Breast epithelium (tissue), 3 donors: Measurements from ENCODE around the gene NMU.
"Not testable (repeated sequence)": the region's sequence is repeated elsewhere in the genome, so short reads cannot be mapped to it uniquely, and the experiment has no call there.

ENCODE experiments used
- CTCF ChIP-seq, 3 donors: fragments of 450-650 bp; IDR thresholded peaks; one replicate each; pipeline ENCODE4 v1.5.1; 2016 to 2017; ENCODE audit warnings: antibody characterized with exemption in 3 of 3, mild to moderate bottlenecking in 3 of 3, moderate library complexity in 3 of 3
- POLR2A ChIP-seq: fragments of 450-650 bp; IDR thresholded peaks from one replicate; pipeline ENCODE4 v1.6.1; 2016; ENCODE audit warnings: antibody characterized with exemption, mild to moderate bottlenecking, moderate library complexity

DNA sequence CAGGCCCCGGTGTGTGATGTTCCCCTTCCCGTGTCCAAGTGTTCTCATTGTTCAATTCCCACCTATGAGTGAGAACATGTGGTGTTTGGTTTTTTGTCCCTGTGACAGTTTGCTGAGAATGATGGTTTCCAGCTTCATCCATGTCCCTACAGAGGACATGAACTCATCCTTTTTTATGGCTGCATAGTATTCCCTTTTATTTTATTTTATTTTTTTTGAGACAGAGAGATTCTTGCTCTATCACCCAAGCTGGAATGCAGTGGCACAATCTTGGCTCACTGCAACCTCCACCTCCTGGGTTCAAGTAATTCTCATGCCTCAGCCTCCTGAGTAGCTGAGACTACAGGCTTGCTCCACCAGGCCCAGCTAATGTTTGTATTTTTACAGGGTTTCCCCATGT is 53.3 kb downstream of the NMU start:
- TF ChIP-seq CTCF (IDR thresholded peaks at IDR 0.05); POLR2A: not testable (repeated sequence)
